DMS153 (cell line): ENCODE results near the gene ARID3A.
"Not testable (repeated sequence)": the region's sequence is repeated elsewhere in the genome, so short reads cannot be mapped to it uniquely, and the experiment has no call there.

Source experiments
- DNase-seq: peaks from one replicate; lab custom pipeline; 2025; lab: John Stamatoyannopoulos, UW

ARID3A gene

GRCh38 chr19:1019616-1019961 is 93.8 kb downstream of the ARID3A start:
- DNase-seq, result no peak

GRCh38 chr19:1019980-1020867 is 94.4 kb downstream of the ARID3A start:
- no peak for DNase-seq

- peak; percentile 77 for DNase-seq
Measured at GRCh38 chr19:1020868-1021425, 95.1 kb downstream of the ARID3A start, which contains the start of gene TMEM259. TMEM259 (minus strand) TSS chr19:1021123; CDS start chr19:1020996, 127 bp downstream.

- DNase-seq, result not testable (repeated sequence)
Measured at GRCh38 chr19:1023883-1024188, 98.0 kb downstream of the ARID3A start.

GRCh38 chr19:1025080-1025479 is 99.2 kb downstream of the ARID3A start:
- not testable (repeated sequence) for DNase-seq
